ENCODE measurements around the gene ABCA4.

GRCh38 chr1:94084547-94084946, 36.4 kb downstream of the ABCA4 start:
- no peak for TF ChIP-seq CTCF (IDR thresholded peaks at IDR 0.05)
- TF ChIP-seq POLR2AphosphoS5 (IDR thresholded peaks at IDR 0.05), result no peak
- no peak for TF ChIP-seq POLR2A (IDR thresholded peaks at IDR 0.05)
